ENCODE data around the gene FES. TPM values are rescaled to one million over a fixed set of nuclear protein-coding genes. Genes with fewer than 3 reads are reported as not detected.

Gene FES
- total and polyA plus RNA-seq, 10 of the 15 experiments (the other 5 are each of a cell fraction or from before 2014, with no cell fraction given), result 0.07 to 23.9 (median 9.9) TPM

DNA sequence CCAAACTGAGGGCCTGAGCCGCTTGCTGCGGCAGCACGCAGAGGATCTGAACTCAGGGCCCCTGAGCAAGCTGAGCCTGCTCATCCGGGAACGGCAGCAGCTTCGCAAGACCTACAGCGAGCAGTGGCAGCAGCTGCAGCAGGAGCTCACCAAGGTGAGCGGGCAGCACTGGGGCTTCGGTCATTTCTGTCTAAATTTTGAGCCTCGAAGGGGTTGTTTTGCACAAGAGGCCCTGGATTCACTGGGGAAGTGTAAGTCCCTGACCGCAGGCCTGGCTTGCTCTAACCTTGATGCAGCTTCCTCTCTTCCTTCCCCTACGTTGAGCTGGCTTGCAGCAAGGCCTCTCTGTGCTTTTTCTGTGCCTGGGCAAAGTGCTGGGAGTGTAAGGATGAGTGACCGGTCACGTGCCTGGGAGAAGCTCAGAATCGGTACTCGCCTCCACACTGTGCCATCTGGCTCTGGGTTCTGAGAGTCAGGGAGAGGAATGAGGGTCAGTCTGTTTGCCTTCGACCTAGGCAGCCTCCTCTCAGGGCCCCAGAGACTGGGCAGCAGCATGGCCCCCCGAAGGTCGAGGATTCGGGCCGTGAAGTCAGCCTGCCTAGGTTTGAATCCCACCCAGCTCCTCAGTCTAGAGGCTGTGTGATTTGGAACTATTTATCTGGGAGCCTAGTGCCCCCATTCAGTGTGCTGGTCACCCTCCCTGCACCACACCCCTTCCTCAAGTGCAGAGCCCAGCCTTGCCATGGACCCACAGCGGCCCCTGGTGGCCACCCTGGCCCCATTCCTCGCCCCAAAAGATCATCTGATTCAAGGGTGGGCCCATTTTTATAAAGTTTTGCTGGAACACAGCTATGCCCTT, 1.4 kb downstream of the FES start:
- DNase-seq (ENCODE audit: low read depth, low spot score), result no peak
- Histone ChIP-seq H2AFZ (ENCODE audit: control insufficient read depth, low read depth, low read length) (peak overlapping the region; percentile 47), H4K20me1 (ENCODE audit: control insufficient read depth, insufficient read depth) (no peaks in the 10 kb centered on the region), H3K9me3 (replicated peaks; ENCODE audit: control insufficient read depth, insufficient read depth, low read length) (no peaks in the 10 kb centered on the region), H3K27me3 (replicated peaks in 1 of 2; ENCODE audit: control insufficient read depth in 2 of 2, insufficient read depth in 2 of 2, low read length in 1 of 2) (no peaks in the 10 kb centered on the region), H3K4me3 (peak overlapping the region; percentile 37; the same call in 1 of the 2 replicates), H3K27ac (ENCODE audit: control insufficient read depth, insufficient read depth) (peak overlapping the region; percentile 13; the same call in 1 of the 2 replicates), H3K4me1 (ENCODE audit: control insufficient read depth, insufficient read depth, low read length) (peaks cover 19% of the 10 kb centered on the region), H3K36me3 (ENCODE audit: control insufficient read depth in 2 of 2, insufficient read depth in 2 of 2, low read length in 1 of 2) (peaks cover 0 to 8% of the 10 kb centered on the region in 2 experiments; a peak in 2 of 4 replicates), H3K79me2 (ENCODE audit: control insufficient read depth, insufficient read depth, low read length) (no peaks in the 10 kb centered on the region; the same call in 1 of the 2 replicates), H3K9ac (ENCODE audit: control insufficient read depth, insufficient read depth, low read length) (peak overlapping the region; percentile 73; the same call in 1 of the 2 replicates), H3K4me2 (ENCODE audit: control insufficient read depth, insufficient read depth) (peak overlapping the region; percentile 49)
- no TSS peak for BruUV-seq (replicated peaks)
- ChIA-PET SMC1A (ENCODE audit: uncharacterized antibody, unreplicated experiment) (interaction anchor here (0.5 to 4.6 kb wide), 56 partner anchors 9 to 587 kb away, joined by 3 to 49 read pairs (median 5); partner anchors contain the start of genes HDDC3, MAN2A2 and UNC45A), POLR2A (interaction anchor here (0.9 to 1.6 kb wide), 5 partner anchors 45 to 238 kb away, joined by 3 to 6 read pairs (median 6); partner anchors contain the start of gene HDDC3), CTCF (interaction anchor here (0.6 to 4.7 kb wide), 75 partner anchors 10 to 599 kb away, joined by 3 to 104 read pairs (median 5); partner anchors contain the start of genes BLM, FURIN, HDDC3 and UNC45A), RAD21 (ENCODE audit: unreplicated experiment) (interaction anchor here (0.5 to 4.0 kb wide), 47 partner anchors 10 to 617 kb away, joined by 3 to 57 read pairs (median 4); partner anchors contain the start of genes BLM, HDDC3, MAN2A2 and UNC45A)
- intact Hi-C loops (cut with micrococcal nuclease; ENCODE audit: unreplicated experiment), result loop anchor here (1.0 to 10.0 kb wide), 6 partner anchors 68 to 565 kb away; partner anchors contain the start of gene BLM
- in situ Hi-C loops (cut with MboI), result loop anchor here (5.0 kb wide), 2 partner anchors 238 to 563 kb away; no protein-coding TSS in a partner anchor
- peak; percentile 70 for FAIRE-seq
- 26% methylated on average over 23 of the region's 23 CpGs for WGBS (ENCODE audit: insufficient coverage, insufficient replicate concordance, low lambda C conversion rate, missing lambda C conversion rate)
- peak; percentile 83 for ATAC-seq
- TF ChIP-seq, protein P1, sequence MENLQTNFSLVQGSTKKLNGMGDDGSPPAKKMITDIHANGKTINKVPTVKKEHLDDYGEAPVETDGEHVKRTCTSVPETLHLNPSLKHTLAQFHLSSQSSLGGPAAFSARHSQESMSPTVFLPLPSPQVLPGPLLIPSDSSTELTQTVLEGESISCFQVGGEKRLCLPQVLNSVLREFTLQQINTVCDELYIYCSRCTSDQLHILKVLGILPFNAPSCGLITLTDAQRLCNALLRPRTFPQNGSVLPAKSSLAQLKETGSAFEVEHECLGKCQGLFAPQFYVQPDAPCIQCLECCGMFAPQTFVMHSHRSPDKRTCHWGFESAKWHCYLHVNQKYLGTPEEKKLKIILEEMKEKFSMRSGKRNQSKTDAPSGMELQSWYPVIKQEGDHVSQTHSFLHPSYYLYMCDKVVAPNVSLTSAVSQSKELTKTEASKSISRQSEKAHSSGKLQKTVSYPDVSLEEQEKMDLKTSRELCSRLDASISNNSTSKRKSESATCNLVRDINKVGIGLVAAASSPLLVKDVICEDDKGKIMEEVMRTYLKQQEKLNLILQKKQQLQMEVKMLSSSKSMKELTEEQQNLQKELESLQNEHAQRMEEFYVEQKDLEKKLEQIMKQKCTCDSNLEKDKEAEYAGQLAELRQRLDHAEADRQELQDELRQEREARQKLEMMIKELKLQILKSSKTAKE (IDR thresholded peaks at IDR 0.05; ENCODE audit: low read depth, poor library complexity, severe bottlenecking), result peak; percentile 57
- TF ChIP-seq, protein P2, sequence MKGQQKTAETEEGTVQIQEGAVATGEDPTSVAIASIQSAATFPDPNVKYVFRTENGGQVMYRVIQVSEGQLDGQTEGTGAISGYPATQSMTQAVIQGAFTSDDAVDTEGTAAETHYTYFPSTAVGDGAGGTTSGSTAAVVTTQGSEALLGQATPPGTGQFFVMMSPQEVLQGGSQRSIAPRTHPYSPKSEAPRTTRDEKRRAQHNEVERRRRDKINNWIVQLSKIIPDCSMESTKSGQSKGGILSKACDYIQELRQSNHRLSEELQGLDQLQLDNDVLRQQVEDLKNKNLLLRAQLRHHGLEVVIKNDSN (IDR thresholded peaks at IDR 0.05; ENCODE audit: borderline replicate concordance, extremely low read length, insufficient read depth, low read depth, low read length), result peak; percentile 63
- TF ChIP-seq BHLHE40 (IDR thresholded peaks at IDR 0.05; ENCODE audit: borderline replicate concordance in 1 of 2, low read depth in 2 of 2, low read length in 1 of 2) (peak in 1 of 2 experiments; percentile 34; a peak in 2 of 4 replicates), MTA2 (IDR thresholded peaks at IDR 0.05; ENCODE audit: low read depth) (0 out of 2 replicates have a peak, but pooled peaks have one; percentile 12), ZNF217 (IDR thresholded peaks at IDR 0.05) (no peak), WRNIP1 (IDR thresholded peaks at IDR 0.05; ENCODE audit: borderline replicate concordance, low read depth, low read length) (no peak), SMC3 (IDR thresholded peaks at IDR 0.05; ENCODE audit: borderline replicate concordance, low read length) (peak; percentile 96), YY1 (IDR thresholded peaks at IDR 0.05; ENCODE audit: low read depth, low read length) (peak; percentile 72), ZNF207 (IDR thresholded peaks at IDR 0.05; ENCODE audit: borderline replicate concordance) (peak; percentile 62; the same call in 1 of the 2 replicates), TCF7 (IDR thresholded peaks at IDR 0.05; ENCODE audit: borderline replicate concordance) (no peak), NFYA (IDR thresholded peaks at IDR 0.05; ENCODE audit: borderline replicate concordance, low read depth, low read length) (no peak), NFXL1 (IDR thresholded peaks at IDR 0.05; ENCODE audit: borderline replicate concordance) (no peak), CHD2 (IDR thresholded peaks at IDR 0.05; ENCODE audit: borderline replicate concordance, low read depth, low read length) (no peak), STAT1 (conservative IDR thresholded peaks at IDR 0.05) (no peak)
- TF ChIP-seq, protein P3, sequence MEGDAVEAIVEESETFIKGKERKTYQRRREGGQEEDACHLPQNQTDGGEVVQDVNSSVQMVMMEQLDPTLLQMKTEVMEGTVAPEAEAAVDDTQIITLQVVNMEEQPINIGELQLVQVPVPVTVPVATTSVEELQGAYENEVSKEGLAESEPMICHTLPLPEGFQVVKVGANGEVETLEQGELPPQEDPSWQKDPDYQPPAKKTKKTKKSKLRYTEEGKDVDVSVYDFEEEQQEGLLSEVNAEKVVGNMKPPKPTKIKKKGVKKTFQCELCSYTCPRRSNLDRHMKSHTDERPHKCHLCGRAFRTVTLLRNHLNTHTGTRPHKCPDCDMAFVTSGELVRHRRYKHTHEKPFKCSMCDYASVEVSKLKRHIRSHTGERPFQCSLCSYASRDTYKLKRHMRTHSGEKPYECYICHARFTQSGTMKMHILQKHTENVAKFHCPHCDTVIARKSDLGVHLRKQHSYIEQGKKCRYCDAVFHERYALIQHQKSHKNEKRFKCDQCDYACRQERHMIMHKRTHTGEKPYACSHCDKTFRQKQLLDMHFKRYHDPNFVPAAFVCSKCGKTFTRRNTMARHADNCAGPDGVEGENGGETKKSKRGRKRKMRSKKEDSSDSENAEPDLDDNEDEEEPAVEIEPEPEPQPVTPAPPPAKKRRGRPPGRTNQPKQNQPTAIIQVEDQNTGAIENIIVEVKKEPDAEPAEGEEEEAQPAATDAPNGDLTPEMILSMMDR (IDR thresholded peaks at IDR 0.05 in 2 of 3, conservative IDR thresholded peaks at IDR 0.05 in 1 of 3; ENCODE audit: control insufficient read depth in 2 of 3, extremely low read depth in 1 of 3, insufficient read depth in 1 of 3, low read depth in 3 of 3, low read length in 3 of 3), result peak; percentile 96 to 98 (median 97)

Data from GM12878 (cell line).